Measurements from ENCODE around the gene DHRS7C. TPM values are rescaled to one million over a fixed set of nuclear protein-coding genes. Genes with fewer than 3 reads are reported as not detected.

Gene DHRS7C
- polyA plus RNA-seq (ENCODE audit: insufficient read length) = 110 TPM

- DNase-seq (ENCODE audit: low read depth) = peak; percentile 20
Observed at GRCh38 chr17:9790889-9791876, at the start of gene DHRS7C. DHRS7C (minus strand) TSS chr17:9791592; CDS start chr17:9791284, 308 bp downstream.

GRCh38 chr17:9839433-9839832, 48.0 kb upstream of the DHRS7C start:
- DNase-seq (ENCODE audit: low read depth) = no peak

- DNase-seq (ENCODE audit: low read depth) = peak; percentile 14
Observed at GRCh38 chr17:9837551-9838471, 46.4 kb upstream of the DHRS7C start.

- DNase-seq (ENCODE audit: low read depth) = no peak
Observed at GRCh38 chr17:9833922-9834321, 42.5 kb upstream of the DHRS7C start.

GRCh38 chr17:9830711-9831110, 39.3 kb upstream of the DHRS7C start:
- no peak for DNase-seq (ENCODE audit: low read depth)

- DNase-seq (ENCODE audit: low read depth) = no peak
Observed at GRCh38 chr17:9829343-9829742, 38.0 kb upstream of the DHRS7C start.

- DNase-seq (ENCODE audit: low read depth) = no peak
Observed at GRCh38 chr17:9828296-9829295, 37.2 kb upstream of the DHRS7C start.

GRCh38 chr17:9825641-9826150, 34.3 kb upstream of the DHRS7C start, which contains the start of gene GLP2R:
GLP2R (plus strand) TSS chr17:9825924; CDS start chr17:9826064, 140 bp downstream.
- no peak for DNase-seq (ENCODE audit: low read depth)

GRCh38 chr17:9824797-9825338, 33.5 kb upstream of the DHRS7C start:
- DNase-seq (ENCODE audit: low read depth) = no peak

GRCh38 chr17:9824094-9824493, 32.7 kb upstream of the DHRS7C start:
- DNase-seq (ENCODE audit: low read depth) = no peak

GRCh38 chr17:9821921-9822320, 30.5 kb upstream of the DHRS7C start, which contains the start of gene GSG1L2:
GSG1L2 (minus strand) TSS chr17:9822079; CDS start chr17:9822071, 8 bp downstream.
- no peak for DNase-seq (ENCODE audit: low read depth)

GRCh38 chr17:9820448-9820847, 29.1 kb upstream of the DHRS7C start:
- DNase-seq (ENCODE audit: low read depth) = no peak

- DNase-seq (ENCODE audit: low read depth) = no peak
Observed at GRCh38 chr17:9818760-9819159, 27.4 kb upstream of the DHRS7C start.

- DNase-seq (ENCODE audit: low read depth) = no peak
Observed at GRCh38 chr17:9817086-9817485, 25.7 kb upstream of the DHRS7C start.

- no peak for DNase-seq (ENCODE audit: low read depth)
Observed at GRCh38 chr17:9816472-9816871, 25.1 kb upstream of the DHRS7C start.

- no peak for DNase-seq (ENCODE audit: low read depth)
Observed at GRCh38 chr17:9814337-9814945, 23.0 kb upstream of the DHRS7C start.

- DNase-seq (ENCODE audit: low read depth) = no peak
Observed at GRCh38 chr17:9813166-9813565, 21.8 kb upstream of the DHRS7C start.

- no peak for DNase-seq (ENCODE audit: low read depth)
Observed at GRCh38 chr17:9811537-9811936, 20.1 kb upstream of the DHRS7C start.

- DNase-seq (ENCODE audit: low read depth) = no peak
Observed at GRCh38 chr17:9811086-9811485, 19.7 kb upstream of the DHRS7C start.

Measured in forelimb muscle (tissue), 1 donor.